ENCODE results near the gene ADIPOQ. TPM values are rescaled to one million over a fixed set of nuclear protein-coding genes. Genes with fewer than 3 reads are reported as not detected.

The ADIPOQ gene
- total and polyA plus RNA-seq, 2 of the 13 experiments (the other 11 are each of a cell fraction or from before 2014, with no cell fraction given) = not detected

GRCh38 chr3:186879781-186880180 lies 37.3 kb downstream of the ADIPOQ start:
- Histone ChIP-seq H3K4me2 (ENCODE audit: low read depth, low read length) (no peak overlapping the region), H3K9me3 (ENCODE audit: low read length) (no peaks in the 10 kb centered on the region), H3K27ac (ENCODE audit: extremely low read length, insufficient read depth, low read length) (no peak overlapping the region), H3K79me2 (ENCODE audit: insufficient read depth, low read length) (no peaks in the 10 kb centered on the region), H2AFZ (ENCODE audit: low read length) (no peak overlapping the region), H3K4me3 (replicated peaks in 1 of 3; ENCODE audit: insufficient read depth in 1 of 3, low read depth in 2 of 3, low read length in 3 of 3) (no peak overlapping the region), H3K4me1 (ENCODE audit: insufficient read depth, low read length) (peaks cover 7% of the 10 kb centered on the region; the same call in 1 of the 2 replicates), H3K36me3 (replicated peaks in 1 of 2; ENCODE audit: control insufficient read depth in 1 of 2, insufficient read depth in 2 of 2, low read length in 2 of 2) (no peaks in the 10 kb centered on the region), H3K9ac (ENCODE audit: insufficient read depth, low read depth, low read length) (no peak overlapping the region), H4K20me1 (ENCODE audit: insufficient read depth, low read length) (no peaks in the 10 kb centered on the region), H3K27me3 (ENCODE audit: control insufficient read depth in 1 of 2, insufficient read depth in 2 of 2, low read length in 2 of 2) (no peaks in the 10 kb centered on the region)
- no TSS peak for BruUV-seq (replicated peaks)
- DNase-seq (ENCODE audit: low spot score) = no peak
- in situ Hi-C loops (cut with HindIII; ENCODE audit: extremely low pct_ligation_motif_present, low pct_unique_long_range_greater_than_20kb) (no loop called here), intact Hi-C loops (cut with micrococcal nuclease; ENCODE audit: unreplicated experiment) (no loop called here)
- CTCF ChIA-PET (ENCODE audit: low intra/inter-chr PET ratio, low total read pairs) = no interaction called here
- TF ChIP-seq PCBP1 (IDR thresholded peaks at IDR 0.05; ENCODE audit: borderline replicate concordance, low read depth, low read length) (no peak), PAF1 (CRISPR knock-in tag; IDR thresholded peaks at IDR 0.05) (no peak), FOXA3 (CRISPR knock-in tag; IDR thresholded peaks at IDR 0.05) (no peak), ZNF136 (CRISPR knock-in tag; IDR thresholded peaks at IDR 0.05; ENCODE audit: low read depth) (no peak), TRAFD1 (CRISPR knock-in tag; IDR thresholded peaks at IDR 0.05; ENCODE audit: borderline replicate concordance) (no peak), ZNF333 (CRISPR knock-in tag; IDR thresholded peaks at IDR 0.05; ENCODE audit: borderline replicate concordance) (no peak), SP140L (CRISPR knock-in tag; IDR thresholded peaks at IDR 0.05; ENCODE audit: borderline replicate concordance) (no peak), POLR2AphosphoS2 (IDR thresholded peaks at IDR 0.05; ENCODE audit: low read depth, low read length) (no peak), MLXIP (CRISPR knock-in tag; IDR thresholded peaks at IDR 0.05; ENCODE audit: borderline replicate concordance) (no peak), SAFB2 (CRISPR knock-in tag; IDR thresholded peaks at IDR 0.05; ENCODE audit: borderline replicate concordance, low read depth) (no peak), ZNF749 (CRISPR knock-in tag; IDR thresholded peaks at IDR 0.05; ENCODE audit: borderline replicate concordance) (no peak), HOXA7 (CRISPR knock-in tag; IDR thresholded peaks at IDR 0.05) (no peak), ZNF326 (CRISPR knock-in tag; IDR thresholded peaks at IDR 0.05; ENCODE audit: borderline replicate concordance) (no peak)
- POLR2A ChIA-PET = interaction anchor here (0.6 kb wide), 1 partner anchor 258 kb away, joined by 3 read pairs; no protein-coding TSS in a partner anchor
- 39% methylated on average over 1 of the region's 1 CpG for WGBS (ENCODE audit: low lambda C conversion rate)
- FAIRE-seq = no peak
- ATAC-seq = no peak
